H4 (cell line): ENCODE results near the gene CTRB1. TPM values are rescaled to one million over a fixed set of nuclear protein-coding genes. Genes with fewer than 3 reads are reported as not detected.
"Not testable (repeated sequence)": the region's sequence is repeated elsewhere in the genome, so short reads cannot be mapped to it uniquely, and the experiment has no call there.

Experiments
- DNase-seq: peaks from one replicate; pipeline ENCODE4 v3.0.0-alpha.2; 2015; ENCODE audit warnings: low spot score
- total RNA-seq: library from RNA; depleted of rRNA; stranded (reverse); fragments of >200 nt; shearing (Covaris generic); gene quantifications from 2 replicates; pipeline ENCODE4 v1.2.3, GENCODE V29; 2014; rRNA removed

Gene CTRB1
- total RNA-seq, 1 experiment from 2014 or later = not detected

GRCh38 chr16:75271441-75272096, 52.8 kb downstream of the CTRB1 start:
- DNase-seq = no peak

- no peak for DNase-seq
These were observed 53.3 kb downstream of the CTRB1 start for GRCh38 chr16:75272097-75272551.

GRCh38 chr16:75272629-75273028, 53.8 kb downstream of the CTRB1 start:
- DNase-seq = not testable (repeated sequence)

GRCh38 chr16:75273054-75273925, 54.5 kb downstream of the CTRB1 start:
- no peak for DNase-seq

Other genes with a start within 250 kb of the CTRB1 start
- gene WDR59, start 233.9 kb upstream of the CTRB1 start, total RNA-seq = 6.5 and 21.7 TPM in 2 replicates
- gene ZNRF1, start 220.0 kb upstream of the CTRB1 start, total RNA-seq = 3.8 and 5.1 TPM in 2 replicates
- 0.10 and 2.4 TPM in 2 replicates for gene LDHD, start 102.2 kb upstream of the CTRB1 start, total RNA-seq
- gene ZFP1, start 70.5 kb upstream of the CTRB1 start, total RNA-seq = 8.4 and 10.0 TPM in 2 replicates
- not detected in 2 replicates for gene CTRB2, start 11.8 kb upstream of the CTRB1 start, total RNA-seq
- gene BCAR1, start 32.6 kb downstream of the CTRB1 start, total RNA-seq = 12.9 and 19.6 TPM in 2 replicates
- 53.3 and 65.4 TPM in 2 replicates for gene CFDP1, start 214.5 kb downstream of the CTRB1 start, total RNA-seq
- 19.2 and 24.1 TPM in 2 replicates for gene TMEM170A, start 245.7 kb downstream of the CTRB1 start, total RNA-seq